Breast epithelium (tissue), 4 donors: ENCODE results near the gene TRAF3. TPM values are rescaled to one million over a fixed set of nuclear protein-coding genes. Genes with fewer than 3 reads are reported as not detected.

Source experiments
- DNase-seq, 2 donors: peaks; one replicate each; pipeline ENCODE4 v3.0.0-alpha.2; 2019; ENCODE audit warnings: low spot score in 2 of 2
- H3K27ac ChIP-seq, 2 donors: fragments of 200-600 bp; sonication (generic) in 1 of 2; one replicate each; pipeline ENCODE4 v1.5.1; 2016 to 2019; ENCODE audit warnings: mild to moderate bottlenecking in 1 of 2
- H3K27me3 ChIP-seq, 2 donors: fragments of 200-600 bp; sonication (generic) in 1 of 2; one replicate each; pipeline versions ENCODE4 v1.5.1 to v1.6.0; 2017 to 2019; ENCODE audit warnings: control low read depth in 1 of 2, mild to moderate bottlenecking in 1 of 2
- H3K36me3 ChIP-seq: fragments of 200-600 bp; one replicate; pipeline ENCODE4 v1.5.1; 2019
- H3K4me1 ChIP-seq, 2 donors: fragments of 200-600 bp; sonication (generic); one replicate each; pipeline ENCODE4 v1.5.1; 2016 to 2019; ENCODE audit warnings: control low read depth in 1 of 2
- H3K4me3 ChIP-seq, 3 donors: fragments of 200-600 bp; sonication (generic); 1 replicate in 2 of 3; 2 replicates in 1 of 3; pipeline ENCODE4 v1.5.1; 2016 to 2019; ENCODE audit warnings: mild to moderate bottlenecking in 3 of 3, moderate library complexity in 2 of 3
- H3K9me3 ChIP-seq, 2 donors: fragments of 200-600 bp; sonication (generic) in 1 of 2; one replicate each; pipeline ENCODE4 v1.5.1; 2016 to 2019; ENCODE audit warnings: control low read depth in 1 of 2
- POLR2A ChIP-seq: fragments of 450-650 bp; IDR thresholded peaks from one replicate; pipeline ENCODE4 v1.6.1; 2016; ENCODE audit warnings: antibody characterized with exemption, mild to moderate bottlenecking, moderate library complexity
- POLR2AphosphoS5 ChIP-seq, 3 donors: sonication (generic); formaldehyde crosslinking; IDR thresholded peaks; one replicate each; pipeline ENCODE4 v1.6.1; 2017; ENCODE audit warnings: antibody characterized with exemption in 3 of 3
- intact Hi-C: fragments of 100-400 bp; cut with DNase I; formaldehyde crosslinking; loops from one replicate; pipeline ENCODE4 v1.15.1; 2023; ENCODE audit warnings: low total_unique reads
- total RNA-seq, 3 donors: library from RNA; depleted of rRNA; stranded (reverse); fragments of >200 nt; gene quantifications; one replicate each; pipeline ENCODE4 v1.1.0, GENCODE V29; 2016
- TF ChIP-seq, protein P1 (sequence below), 3 donors: fragments of 450-650 bp; IDR thresholded peaks; one replicate each; pipeline ENCODE4 v1.5.1; 2016 to 2017; ENCODE audit warnings: antibody characterized with exemption in 3 of 3, mild to moderate bottlenecking in 3 of 3, moderate library complexity in 3 of 3

Gene TRAF3
- total RNA-seq, 3 donors from 2014 or later, result 13.1 to 15.7 (median 14.6) TPM

DNA sequence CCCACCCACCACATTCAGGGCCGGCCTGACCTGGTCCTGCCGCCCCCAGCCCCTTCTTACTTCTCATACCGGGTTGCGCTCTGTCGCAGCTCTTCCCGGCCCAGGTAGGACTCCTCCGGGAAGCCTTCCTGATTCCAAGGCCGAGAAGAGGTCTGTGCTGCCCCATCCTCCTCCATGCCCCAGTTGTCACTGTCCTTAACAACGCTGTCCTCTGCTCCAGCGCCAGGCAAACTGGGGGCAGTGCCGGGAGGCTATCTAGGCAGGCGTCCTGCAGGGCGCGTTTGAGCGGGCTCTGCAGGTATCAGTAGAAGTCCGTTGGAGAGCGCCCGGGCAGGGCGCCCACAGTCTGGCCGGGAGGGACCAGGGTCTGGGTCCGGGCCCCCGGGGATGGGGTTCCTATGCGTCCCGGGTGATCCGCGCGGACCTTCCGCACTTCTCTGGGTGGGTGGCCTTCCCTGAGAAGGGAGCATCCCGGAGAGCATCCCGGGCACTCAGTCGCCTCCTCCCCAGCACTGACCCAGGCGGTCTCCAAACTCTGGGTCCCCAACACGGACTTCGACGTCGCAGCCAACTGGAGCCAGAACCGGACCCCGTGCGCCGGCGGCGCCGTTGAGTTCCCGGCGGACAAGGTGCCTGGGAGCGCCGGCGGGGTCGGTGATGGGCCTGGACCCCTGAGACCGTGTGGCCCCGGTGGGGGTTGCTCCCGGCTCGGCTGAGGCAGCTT, 146.1 kb downstream of the TRAF3 start:
- Histone ChIP-seq H3K4me3 (peak overlapping the region in 2 of 3 donors; percentile 14 to 55), H3K27ac (no peak overlapping the region), H3K36me3 (no peaks in the 10 kb centered on the region), H3K27me3 (peaks cover 4 to 39% of the 10 kb centered on the region in 2 donors), H3K4me1 (peaks cover 0 to 5% of the 10 kb centered on the region in 2 donors), H3K9me3 (no peaks in the 10 kb centered on the region)
- intact Hi-C loops, result no loop called here
- no peak for DNase-seq
- no peak for TF ChIP-seq POLR2AphosphoS5 (IDR thresholded peaks at IDR 0.05)
- TF ChIP-seq POLR2A, result no peak
- TF ChIP-seq, protein P1, sequence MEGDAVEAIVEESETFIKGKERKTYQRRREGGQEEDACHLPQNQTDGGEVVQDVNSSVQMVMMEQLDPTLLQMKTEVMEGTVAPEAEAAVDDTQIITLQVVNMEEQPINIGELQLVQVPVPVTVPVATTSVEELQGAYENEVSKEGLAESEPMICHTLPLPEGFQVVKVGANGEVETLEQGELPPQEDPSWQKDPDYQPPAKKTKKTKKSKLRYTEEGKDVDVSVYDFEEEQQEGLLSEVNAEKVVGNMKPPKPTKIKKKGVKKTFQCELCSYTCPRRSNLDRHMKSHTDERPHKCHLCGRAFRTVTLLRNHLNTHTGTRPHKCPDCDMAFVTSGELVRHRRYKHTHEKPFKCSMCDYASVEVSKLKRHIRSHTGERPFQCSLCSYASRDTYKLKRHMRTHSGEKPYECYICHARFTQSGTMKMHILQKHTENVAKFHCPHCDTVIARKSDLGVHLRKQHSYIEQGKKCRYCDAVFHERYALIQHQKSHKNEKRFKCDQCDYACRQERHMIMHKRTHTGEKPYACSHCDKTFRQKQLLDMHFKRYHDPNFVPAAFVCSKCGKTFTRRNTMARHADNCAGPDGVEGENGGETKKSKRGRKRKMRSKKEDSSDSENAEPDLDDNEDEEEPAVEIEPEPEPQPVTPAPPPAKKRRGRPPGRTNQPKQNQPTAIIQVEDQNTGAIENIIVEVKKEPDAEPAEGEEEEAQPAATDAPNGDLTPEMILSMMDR (IDR thresholded peaks at IDR 0.05), result no peak

DNA sequence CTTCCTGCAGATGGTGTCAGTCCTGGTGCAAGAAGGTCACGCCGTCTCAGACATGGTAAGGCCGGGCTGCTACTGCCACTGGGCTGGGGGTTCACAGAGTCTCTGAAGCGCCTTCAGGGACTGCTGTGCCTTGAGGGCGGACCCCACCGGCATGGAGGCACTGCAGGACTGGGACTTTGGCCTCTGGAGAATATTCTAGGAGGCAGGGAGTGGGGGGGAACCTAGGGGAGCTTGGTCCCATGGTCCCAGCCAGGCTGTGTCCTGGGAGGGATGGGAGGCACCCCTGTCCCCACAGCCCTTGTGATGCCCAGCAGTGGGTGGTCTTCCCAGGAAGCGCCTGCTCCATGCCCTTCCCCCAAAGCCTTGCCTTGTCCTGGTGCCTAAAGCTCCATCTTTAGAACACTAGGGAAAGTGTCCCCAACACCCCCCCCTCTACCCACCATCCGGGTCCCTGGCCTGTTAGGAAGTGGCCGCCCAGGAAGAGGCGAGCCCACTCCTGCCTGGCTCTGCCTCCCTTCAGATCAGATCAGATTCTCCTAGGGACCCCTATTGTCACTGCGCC, 146.8 kb downstream of the TRAF3 start:
- H3K9me3 ChIP-seq, result no peaks in the 10 kb centered on the region
- H3K4me1 ChIP-seq, result peaks cover 1 to 11% of the 10 kb centered on the region in 2 donors
- TF ChIP-seq POLR2A (no peak), POLR2AphosphoS5 (IDR thresholded peaks at IDR 0.05) (no peak)
- TF ChIP-seq, protein P1 (IDR thresholded peaks at IDR 0.05), result no peak
- intact Hi-C loops, result no loop called here
- H3K27ac ChIP-seq, result no peak overlapping the region
- H3K36me3 ChIP-seq, result no peaks in the 10 kb centered on the region
- no peak overlapping the region for H3K4me3 ChIP-seq
- peaks cover 6 to 45% of the 10 kb centered on the region in 2 donors for H3K27me3 ChIP-seq
- DNase-seq, result no peak

GRCh38 chr14:102924632-102925588, 147.7 kb downstream of the TRAF3 start:
- no peak overlapping the region for H3K4me3 ChIP-seq
- H3K27ac ChIP-seq, result no peak overlapping the region
- peaks cover 9 to 20% of the 10 kb centered on the region in 2 donors for H3K4me1 ChIP-seq
- intact Hi-C loops, result no loop called here
- H3K27me3 ChIP-seq, result peaks cover 14 to 54% of the 10 kb centered on the region in 2 donors
- no peak for DNase-seq
- no peaks in the 10 kb centered on the region for H3K9me3 ChIP-seq
- H3K36me3 ChIP-seq, result no peaks in the 10 kb centered on the region
- TF ChIP-seq, protein P1 (IDR thresholded peaks at IDR 0.05), result no peak

- Histone ChIP-seq H3K4me3 (no peak overlapping the region), H3K27ac (no peak overlapping the region), H3K27me3 (peaks cover 20 to 62% of the 10 kb centered on the region in 2 donors), H3K4me1 (peaks cover 14 to 20% of the 10 kb centered on the region in 2 donors), H3K36me3 (no peaks in the 10 kb centered on the region), H3K9me3 (no peaks in the 10 kb centered on the region)
- intact Hi-C loops, result no loop called here
- TF ChIP-seq POLR2A (no peak), POLR2AphosphoS5 (IDR thresholded peaks at IDR 0.05) (no peak)
- TF ChIP-seq, protein P1 (IDR thresholded peaks at IDR 0.05), result no peak
- DNase-seq, result no peak
These were observed 148.4 kb downstream of the TRAF3 start for GRCh38 chr14:102925646-102926045.
